ENCODE measurements around the gene BSCL2. TPM values are rescaled to one million over a fixed set of nuclear protein-coding genes. Genes with fewer than 3 reads are reported as not detected.

Gene BSCL2
- total RNA-seq, 1 experiment from 2014 or later, result 82.1 TPM

DNA sequence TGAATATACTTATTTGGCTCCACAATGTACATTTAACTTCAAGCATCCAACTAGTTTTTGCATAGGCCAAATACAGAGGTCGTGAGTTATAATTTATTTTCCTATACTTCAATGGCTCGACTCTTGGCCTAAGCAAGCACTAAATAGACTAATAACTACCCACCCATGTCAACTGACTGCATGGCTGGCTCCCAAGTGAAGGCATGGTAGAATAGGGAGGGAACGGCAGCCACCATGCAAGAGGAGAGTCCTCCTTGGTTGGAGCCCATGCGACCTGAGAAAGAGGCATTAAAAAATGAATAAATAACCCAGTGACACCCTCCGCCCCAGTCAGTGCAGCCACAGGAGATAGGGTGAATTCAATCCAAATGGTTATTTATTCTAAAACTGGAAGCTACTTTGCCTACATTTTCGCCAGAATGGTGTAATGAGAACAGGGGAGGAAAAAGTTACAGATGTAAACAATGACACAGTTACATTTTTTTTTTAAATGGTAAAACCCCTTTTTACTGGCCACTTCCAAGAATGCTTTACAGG lies 5.1 kb upstream of the BSCL2 start:
- TF ChIP-seq TCF7L2 (IDR thresholded peaks at IDR 0.05; ENCODE audit: low read depth, low read length) (no peak), SIN3A (IDR thresholded peaks at IDR 0.05; ENCODE audit: borderline replicate concordance, insufficient read depth, low read depth, low read length) (no peak), POLR2AphosphoS5 (IDR thresholded peaks at IDR 0.05; ENCODE audit: low read depth, low read length) (no peak)
- TF ChIP-seq, protein P1, sequence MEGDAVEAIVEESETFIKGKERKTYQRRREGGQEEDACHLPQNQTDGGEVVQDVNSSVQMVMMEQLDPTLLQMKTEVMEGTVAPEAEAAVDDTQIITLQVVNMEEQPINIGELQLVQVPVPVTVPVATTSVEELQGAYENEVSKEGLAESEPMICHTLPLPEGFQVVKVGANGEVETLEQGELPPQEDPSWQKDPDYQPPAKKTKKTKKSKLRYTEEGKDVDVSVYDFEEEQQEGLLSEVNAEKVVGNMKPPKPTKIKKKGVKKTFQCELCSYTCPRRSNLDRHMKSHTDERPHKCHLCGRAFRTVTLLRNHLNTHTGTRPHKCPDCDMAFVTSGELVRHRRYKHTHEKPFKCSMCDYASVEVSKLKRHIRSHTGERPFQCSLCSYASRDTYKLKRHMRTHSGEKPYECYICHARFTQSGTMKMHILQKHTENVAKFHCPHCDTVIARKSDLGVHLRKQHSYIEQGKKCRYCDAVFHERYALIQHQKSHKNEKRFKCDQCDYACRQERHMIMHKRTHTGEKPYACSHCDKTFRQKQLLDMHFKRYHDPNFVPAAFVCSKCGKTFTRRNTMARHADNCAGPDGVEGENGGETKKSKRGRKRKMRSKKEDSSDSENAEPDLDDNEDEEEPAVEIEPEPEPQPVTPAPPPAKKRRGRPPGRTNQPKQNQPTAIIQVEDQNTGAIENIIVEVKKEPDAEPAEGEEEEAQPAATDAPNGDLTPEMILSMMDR (IDR thresholded peaks at IDR 0.05), result no peak
- TF ChIP-seq, protein P2, sequence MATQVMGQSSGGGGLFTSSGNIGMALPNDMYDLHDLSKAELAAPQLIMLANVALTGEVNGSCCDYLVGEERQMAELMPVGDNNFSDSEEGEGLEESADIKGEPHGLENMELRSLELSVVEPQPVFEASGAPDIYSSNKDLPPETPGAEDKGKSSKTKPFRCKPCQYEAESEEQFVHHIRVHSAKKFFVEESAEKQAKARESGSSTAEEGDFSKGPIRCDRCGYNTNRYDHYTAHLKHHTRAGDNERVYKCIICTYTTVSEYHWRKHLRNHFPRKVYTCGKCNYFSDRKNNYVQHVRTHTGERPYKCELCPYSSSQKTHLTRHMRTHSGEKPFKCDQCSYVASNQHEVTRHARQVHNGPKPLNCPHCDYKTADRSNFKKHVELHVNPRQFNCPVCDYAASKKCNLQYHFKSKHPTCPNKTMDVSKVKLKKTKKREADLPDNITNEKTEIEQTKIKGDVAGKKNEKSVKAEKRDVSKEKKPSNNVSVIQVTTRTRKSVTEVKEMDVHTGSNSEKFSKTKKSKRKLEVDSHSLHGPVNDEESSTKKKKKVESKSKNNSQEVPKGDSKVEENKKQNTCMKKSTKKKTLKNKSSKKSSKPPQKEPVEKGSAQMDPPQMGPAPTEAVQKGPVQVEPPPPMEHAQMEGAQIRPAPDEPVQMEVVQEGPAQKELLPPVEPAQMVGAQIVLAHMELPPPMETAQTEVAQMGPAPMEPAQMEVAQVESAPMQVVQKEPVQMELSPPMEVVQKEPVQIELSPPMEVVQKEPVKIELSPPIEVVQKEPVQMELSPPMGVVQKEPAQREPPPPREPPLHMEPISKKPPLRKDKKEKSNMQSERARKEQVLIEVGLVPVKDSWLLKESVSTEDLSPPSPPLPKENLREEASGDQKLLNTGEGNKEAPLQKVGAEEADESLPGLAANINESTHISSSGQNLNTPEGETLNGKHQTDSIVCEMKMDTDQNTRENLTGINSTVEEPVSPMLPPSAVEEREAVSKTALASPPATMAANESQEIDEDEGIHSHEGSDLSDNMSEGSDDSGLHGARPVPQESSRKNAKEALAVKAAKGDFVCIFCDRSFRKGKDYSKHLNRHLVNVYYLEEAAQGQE (IDR thresholded peaks at IDR 0.05; ENCODE audit: insufficient read depth in 1 of 2, low read depth in 2 of 2, low read length in 1 of 2), result no peak
- intact Hi-C loops (cut with micrococcal nuclease; ENCODE audit: unreplicated experiment) (no loop called here), in situ Hi-C loops (cut with HindIII; ENCODE audit: low pct_unique_long_range_greater_than_20kb, low sequenced_read_pairs) (no loop called here)
- no peak for ATAC-seq
- Histone ChIP-seq H3K27me3 (ENCODE audit: control insufficient read depth, insufficient read depth, low read length) (no peaks in the 10 kb centered on the region), H3K9me3 (ENCODE audit: control insufficient read depth, insufficient read depth, low read depth, low read length) (no peaks in the 10 kb centered on the region), H3K4me1 (ENCODE audit: control insufficient read depth, insufficient read depth, low read length) (peaks cover 11% of the 10 kb centered on the region), H3K27ac (ENCODE audit: low read length) (no peak overlapping the region), H3K4me3 (ENCODE audit: low read depth in 2 of 2, low read length in 2 of 2) (no peak overlapping the region), H3K36me3 (ENCODE audit: control insufficient read depth, insufficient read depth, low read length) (peaks cover 28% of the 10 kb centered on the region)
- ChIA-PET POLR2A (interaction anchor here (0.7 kb wide), 1 partner anchor 541 kb away, joined by 4 read pairs; no protein-coding TSS in a partner anchor), CTCF (no interaction called here)
- no TSS peak for BruUV-seq (replicated peaks)
- DNase-seq (ENCODE audit: low read depth, low spot score), result no peak

DNA sequence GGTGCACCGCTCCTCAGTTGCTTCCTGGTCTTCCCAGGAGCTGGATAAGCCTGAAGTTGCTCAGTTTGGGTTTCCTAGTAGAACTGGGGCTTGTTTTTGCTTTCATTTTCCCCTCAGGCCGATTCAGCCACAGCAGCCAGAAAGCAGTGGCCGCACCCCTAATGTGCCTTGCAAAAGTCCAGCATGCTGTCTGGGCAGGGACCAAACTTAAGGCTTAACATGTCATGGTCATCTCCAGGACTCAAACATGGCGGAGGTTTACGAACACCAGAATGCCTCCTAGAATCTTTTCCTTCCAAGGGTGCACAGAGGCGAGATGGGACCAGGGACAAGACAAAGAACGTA lies 2.7 kb upstream of the BSCL2 start:
- Histone ChIP-seq H3K27ac (ENCODE audit: low read length) (peak overlapping the region; percentile 82), H3K27me3 (ENCODE audit: control insufficient read depth, insufficient read depth, low read length) (no peaks in the 10 kb centered on the region), H3K4me3 (ENCODE audit: low read depth in 2 of 2, low read length in 2 of 2) (peak overlapping the region; percentile 12 to 33; a peak in 2 of 4 replicates), H3K9me3 (ENCODE audit: control insufficient read depth, insufficient read depth, low read depth, low read length) (no peaks in the 10 kb centered on the region), H3K4me1 (ENCODE audit: control insufficient read depth, insufficient read depth, low read length) (peaks cover 27% of the 10 kb centered on the region), H3K36me3 (ENCODE audit: control insufficient read depth, insufficient read depth, low read length) (peaks cover 12% of the 10 kb centered on the region)
- TF ChIP-seq SIN3A (IDR thresholded peaks at IDR 0.05; ENCODE audit: borderline replicate concordance, insufficient read depth, low read depth, low read length) (no peak), TCF7L2 (IDR thresholded peaks at IDR 0.05; ENCODE audit: low read depth, low read length) (no peak), POLR2AphosphoS5 (IDR thresholded peaks at IDR 0.05; ENCODE audit: low read depth, low read length) (no peak)
- TF ChIP-seq, protein P2 (IDR thresholded peaks at IDR 0.05; ENCODE audit: insufficient read depth in 1 of 2, low read depth in 2 of 2, low read length in 1 of 2), result no peak
- TF ChIP-seq, protein P1 (IDR thresholded peaks at IDR 0.05), result no peak
- in situ Hi-C loops (cut with HindIII; ENCODE audit: low pct_unique_long_range_greater_than_20kb, low sequenced_read_pairs), result no loop called here
- ChIA-PET POLR2A (no interaction called here), CTCF (interaction anchor here (0.5 kb wide), 1 partner anchor 17 kb away, joined by 4 read pairs; no protein-coding TSS in a partner anchor)
- ATAC-seq (no peak), DNase-seq (ENCODE audit: low read depth, low spot score) (no peak)
- BruUV-seq (replicated peaks), result no TSS peak
- intact Hi-C loops (cut with micrococcal nuclease; ENCODE audit: unreplicated experiment), result no loop called here

All from Panc1 (cell line).